ENCODE data around the gene MSANTD7.

MSANTD7 gene

GRCh38 chr10:14820010-14820774 lies 17.9 kb upstream of the MSANTD7 start:
- ATAC-seq (ENCODE audit: low read depth) (peak; percentile 99), DNase-seq (ENCODE audit: low spot score) (no peak)
- no peaks in the 10 kb centered on the region for H3K9me3 ChIP-seq (ENCODE audit: severe bottlenecking)
- no peak overlapping the region for H3K4me3 ChIP-seq (ENCODE audit: severe bottlenecking)
- peak overlapping the region; percentile 23 for H3K27ac ChIP-seq (ENCODE audit: poor library complexity, severe bottlenecking)
- H3K4me1 ChIP-seq (ENCODE audit: insufficient read depth, poor library complexity, severe bottlenecking) = peaks cover 12% of the 10 kb centered on the region
- TF ChIP-seq, protein P1, sequence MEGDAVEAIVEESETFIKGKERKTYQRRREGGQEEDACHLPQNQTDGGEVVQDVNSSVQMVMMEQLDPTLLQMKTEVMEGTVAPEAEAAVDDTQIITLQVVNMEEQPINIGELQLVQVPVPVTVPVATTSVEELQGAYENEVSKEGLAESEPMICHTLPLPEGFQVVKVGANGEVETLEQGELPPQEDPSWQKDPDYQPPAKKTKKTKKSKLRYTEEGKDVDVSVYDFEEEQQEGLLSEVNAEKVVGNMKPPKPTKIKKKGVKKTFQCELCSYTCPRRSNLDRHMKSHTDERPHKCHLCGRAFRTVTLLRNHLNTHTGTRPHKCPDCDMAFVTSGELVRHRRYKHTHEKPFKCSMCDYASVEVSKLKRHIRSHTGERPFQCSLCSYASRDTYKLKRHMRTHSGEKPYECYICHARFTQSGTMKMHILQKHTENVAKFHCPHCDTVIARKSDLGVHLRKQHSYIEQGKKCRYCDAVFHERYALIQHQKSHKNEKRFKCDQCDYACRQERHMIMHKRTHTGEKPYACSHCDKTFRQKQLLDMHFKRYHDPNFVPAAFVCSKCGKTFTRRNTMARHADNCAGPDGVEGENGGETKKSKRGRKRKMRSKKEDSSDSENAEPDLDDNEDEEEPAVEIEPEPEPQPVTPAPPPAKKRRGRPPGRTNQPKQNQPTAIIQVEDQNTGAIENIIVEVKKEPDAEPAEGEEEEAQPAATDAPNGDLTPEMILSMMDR (IDR thresholded peaks at IDR 0.05; ENCODE audit: poor library complexity, severe bottlenecking) = peak; percentile 44
- H3K27me3 ChIP-seq (ENCODE audit: insufficient read depth, poor library complexity, severe bottlenecking) = no peaks in the 10 kb centered on the region
- no peaks in the 10 kb centered on the region for H3K36me3 ChIP-seq (ENCODE audit: low read depth)

- Histone ChIP-seq H3K27ac (ENCODE audit: poor library complexity, severe bottlenecking) (peak overlapping the region; percentile 23), H3K4me1 (ENCODE audit: insufficient read depth, poor library complexity, severe bottlenecking) (peaks cover 12% of the 10 kb centered on the region), H3K36me3 (ENCODE audit: low read depth) (no peaks in the 10 kb centered on the region), H3K4me3 (ENCODE audit: severe bottlenecking) (no peak overlapping the region), H3K9me3 (ENCODE audit: severe bottlenecking) (no peaks in the 10 kb centered on the region), H3K27me3 (ENCODE audit: insufficient read depth, poor library complexity, severe bottlenecking) (no peaks in the 10 kb centered on the region)
- ATAC-seq (ENCODE audit: low read depth) (no peak), DNase-seq (ENCODE audit: low spot score) (no peak)
- TF ChIP-seq, protein P1 (IDR thresholded peaks at IDR 0.05; ENCODE audit: poor library complexity, severe bottlenecking) = no peak
Measured at GRCh38 chr10:14820775-14821154, 17.3 kb upstream of the MSANTD7 start.

GRCh38 chr10:14821635-14822375 lies 16.3 kb upstream of the MSANTD7 start:
- TF ChIP-seq, protein P1 (IDR thresholded peaks at IDR 0.05; ENCODE audit: poor library complexity, severe bottlenecking) = no peak
- DNase-seq (ENCODE audit: low spot score) (no peak), ATAC-seq (ENCODE audit: low read depth) (no peak)
- H3K9me3 ChIP-seq (ENCODE audit: severe bottlenecking) = no peaks in the 10 kb centered on the region
- H3K27me3 ChIP-seq (ENCODE audit: insufficient read depth, poor library complexity, severe bottlenecking) = no peaks in the 10 kb centered on the region
- H3K4me3 ChIP-seq (ENCODE audit: severe bottlenecking) = no peak overlapping the region
- no peak overlapping the region for H3K27ac ChIP-seq (ENCODE audit: poor library complexity, severe bottlenecking)
- no peaks in the 10 kb centered on the region for H3K36me3 ChIP-seq (ENCODE audit: low read depth)
- H3K4me1 ChIP-seq (ENCODE audit: insufficient read depth, poor library complexity, severe bottlenecking) = peaks cover 12% of the 10 kb centered on the region

GRCh38 chr10:14822879-14823755 lies 15.0 kb upstream of the MSANTD7 start:
- Histone ChIP-seq H3K36me3 (ENCODE audit: low read depth) (no peaks in the 10 kb centered on the region), H3K27ac (ENCODE audit: poor library complexity, severe bottlenecking) (no peak overlapping the region), H3K4me1 (ENCODE audit: insufficient read depth, poor library complexity, severe bottlenecking) (peaks cover 12% of the 10 kb centered on the region), H3K27me3 (ENCODE audit: insufficient read depth, poor library complexity, severe bottlenecking) (no peaks in the 10 kb centered on the region), H3K9me3 (ENCODE audit: severe bottlenecking) (no peaks in the 10 kb centered on the region), H3K4me3 (ENCODE audit: severe bottlenecking) (no peak overlapping the region)
- no peak for DNase-seq (ENCODE audit: low spot score)
- TF ChIP-seq, protein P1 (IDR thresholded peaks at IDR 0.05; ENCODE audit: poor library complexity, severe bottlenecking) = peak; percentile 91
- peak; percentile 57; the same call in 2 of the 3 replicates for ATAC-seq (ENCODE audit: low read depth)
